ENCODE results near the gene ANKIB1.

GRCh38 chr7:92255308-92255707, 9.5 kb downstream of the ANKIB1 start:
- TF ChIP-seq, protein P1, sequence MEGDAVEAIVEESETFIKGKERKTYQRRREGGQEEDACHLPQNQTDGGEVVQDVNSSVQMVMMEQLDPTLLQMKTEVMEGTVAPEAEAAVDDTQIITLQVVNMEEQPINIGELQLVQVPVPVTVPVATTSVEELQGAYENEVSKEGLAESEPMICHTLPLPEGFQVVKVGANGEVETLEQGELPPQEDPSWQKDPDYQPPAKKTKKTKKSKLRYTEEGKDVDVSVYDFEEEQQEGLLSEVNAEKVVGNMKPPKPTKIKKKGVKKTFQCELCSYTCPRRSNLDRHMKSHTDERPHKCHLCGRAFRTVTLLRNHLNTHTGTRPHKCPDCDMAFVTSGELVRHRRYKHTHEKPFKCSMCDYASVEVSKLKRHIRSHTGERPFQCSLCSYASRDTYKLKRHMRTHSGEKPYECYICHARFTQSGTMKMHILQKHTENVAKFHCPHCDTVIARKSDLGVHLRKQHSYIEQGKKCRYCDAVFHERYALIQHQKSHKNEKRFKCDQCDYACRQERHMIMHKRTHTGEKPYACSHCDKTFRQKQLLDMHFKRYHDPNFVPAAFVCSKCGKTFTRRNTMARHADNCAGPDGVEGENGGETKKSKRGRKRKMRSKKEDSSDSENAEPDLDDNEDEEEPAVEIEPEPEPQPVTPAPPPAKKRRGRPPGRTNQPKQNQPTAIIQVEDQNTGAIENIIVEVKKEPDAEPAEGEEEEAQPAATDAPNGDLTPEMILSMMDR (IDR thresholded peaks at IDR 0.05) = no peak
- no peak for TF ChIP-seq EP300 (IDR thresholded peaks at IDR 0.05)

Measured in tibial nerve (tissue), 4 donors.